ENCODE data around the gene HAUS7.

The HAUS7 gene

GRCh38 chrX:153499341-153499740 lies 29.0 kb upstream of the HAUS7 start:
- DNase-seq (ENCODE audit: low read depth), result no peak

- DNase-seq (ENCODE audit: low read depth), result no peak
Measured at GRCh38 chrX:153498453-153498852, 28.1 kb upstream of the HAUS7 start.

- DNase-seq (ENCODE audit: low read depth), result no peak
Measured at GRCh38 chrX:153496590-153496959, 26.2 kb upstream of the HAUS7 start.

DNA sequence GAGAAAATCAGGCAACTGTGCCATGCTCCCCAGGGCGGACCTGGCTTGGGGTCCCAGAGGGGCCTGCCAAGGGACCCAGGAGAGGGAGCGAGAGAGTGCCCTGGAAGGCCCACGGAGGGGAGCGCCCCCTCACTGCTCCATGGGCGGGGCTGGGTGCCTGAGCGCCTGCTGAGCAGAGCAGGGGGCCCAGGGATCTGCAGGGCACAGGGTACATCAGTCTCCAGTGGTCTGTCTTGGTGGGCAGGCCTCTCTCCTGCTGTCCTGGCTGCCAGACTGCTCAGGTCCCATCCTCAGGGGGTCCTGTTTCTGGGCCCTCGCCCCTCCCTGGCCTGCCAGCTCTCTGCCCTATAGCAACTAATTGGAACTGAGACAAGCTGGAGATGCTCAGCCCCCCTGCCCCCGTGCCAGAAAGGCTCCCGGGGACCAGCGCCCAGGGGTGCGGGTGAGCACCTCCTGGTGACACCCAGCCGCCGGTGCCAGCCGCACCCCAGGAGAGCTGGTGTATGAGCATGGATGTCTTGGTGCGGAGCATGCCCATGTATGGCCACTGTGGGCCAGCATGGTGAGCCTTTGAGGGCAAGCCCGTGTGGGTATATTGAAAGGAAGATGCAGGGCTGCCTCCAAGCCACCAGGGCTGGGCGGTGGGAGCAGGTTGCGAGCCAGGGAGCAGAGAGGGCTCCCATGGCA lies 25.7 kb upstream of the HAUS7 start:
- DNase-seq (ENCODE audit: low read depth), result no peak

DNA sequence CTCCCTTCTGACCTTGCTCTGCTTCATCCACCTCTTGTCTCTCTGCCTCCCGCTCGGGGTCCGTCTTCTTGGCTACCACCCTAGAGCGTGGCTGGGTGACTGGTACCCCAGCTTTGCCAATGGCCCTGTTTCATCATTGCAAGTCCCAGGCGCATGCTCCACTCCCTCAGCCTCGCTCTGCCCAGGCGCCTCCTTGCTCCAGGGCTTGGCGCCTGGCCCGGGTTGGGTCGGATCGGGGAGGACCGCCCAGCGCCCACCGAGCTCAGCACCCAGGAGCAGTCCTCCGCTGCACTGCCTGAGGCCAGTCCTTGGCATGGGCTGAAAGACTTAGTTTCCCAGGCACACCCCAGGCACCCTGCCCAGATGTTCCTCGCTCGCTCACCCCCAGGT lies 25.0 kb upstream of the HAUS7 start:
- no peak for DNase-seq (ENCODE audit: low read depth)

DNA sequence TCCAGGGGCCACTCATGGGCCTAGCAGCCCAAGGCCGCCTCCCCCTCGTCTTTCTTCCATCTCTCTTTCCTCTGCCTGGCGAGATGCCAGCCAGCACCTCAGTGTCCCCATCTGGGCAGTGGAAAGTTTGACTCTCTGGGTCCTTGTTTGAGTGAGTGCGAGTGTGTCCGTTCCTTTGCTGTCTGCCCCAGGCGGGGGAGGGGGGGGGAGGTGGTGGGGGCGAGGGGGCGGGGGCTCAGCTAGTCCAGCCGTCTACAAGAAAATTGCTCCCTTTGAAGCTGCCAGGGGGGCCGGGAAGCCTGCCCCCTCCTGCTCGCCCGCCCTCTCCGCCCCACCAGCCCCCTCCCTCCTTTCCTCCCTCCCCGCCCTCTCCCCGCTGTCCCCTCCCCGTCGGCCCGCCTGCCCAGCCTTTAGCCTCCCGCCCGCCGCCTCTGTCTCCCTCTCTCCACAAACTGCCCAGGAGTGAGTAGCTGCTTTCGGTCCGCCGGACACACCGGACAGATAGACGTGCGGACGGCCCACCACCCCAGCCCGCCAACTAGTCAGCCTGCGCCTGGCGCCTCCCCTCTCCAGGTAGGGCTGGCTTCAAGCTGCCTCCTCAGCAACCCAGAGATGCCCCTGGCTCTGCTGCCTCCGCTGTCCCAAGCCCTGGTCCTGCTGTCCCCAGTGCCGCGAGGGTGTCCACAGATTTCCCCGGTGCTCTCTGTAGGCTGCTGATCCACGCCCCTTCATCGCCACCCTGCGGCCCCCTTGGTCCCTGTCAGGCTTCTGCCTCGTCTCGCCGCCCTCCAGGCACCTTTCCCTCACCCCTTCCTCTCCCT lies 24.4 kb upstream of the HAUS7 start, which contains the start of gene BGN:
Gene BGN, plus strand, starts transcription at position 440 of the 821 bp plus-strand sequence. CDS start 9,652 bp downstream, outside the sequence.
- no peak for DNase-seq (ENCODE audit: low read depth)

DNA sequence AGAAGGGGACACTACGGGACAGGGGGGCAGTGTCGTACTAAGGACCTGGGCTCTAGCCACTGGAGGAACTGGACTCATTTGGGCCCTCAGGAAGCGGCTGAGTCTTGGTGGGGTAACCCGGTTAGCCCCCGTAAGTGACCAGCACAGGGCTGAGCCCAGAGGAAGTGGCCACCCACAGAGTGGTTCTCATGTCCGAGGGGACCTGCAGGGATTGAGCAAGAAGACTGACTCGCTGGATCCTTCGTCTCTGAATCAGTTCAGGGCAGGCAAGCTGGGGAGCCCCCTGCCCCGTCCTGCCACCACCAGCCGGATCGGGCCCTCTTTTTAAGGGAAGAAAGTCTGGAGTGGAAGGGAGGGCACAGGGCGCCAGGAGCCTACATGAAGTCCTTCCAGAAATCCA lies 23.7 kb upstream of the HAUS7 start:
- DNase-seq (ENCODE audit: low read depth), result no peak

DNA sequence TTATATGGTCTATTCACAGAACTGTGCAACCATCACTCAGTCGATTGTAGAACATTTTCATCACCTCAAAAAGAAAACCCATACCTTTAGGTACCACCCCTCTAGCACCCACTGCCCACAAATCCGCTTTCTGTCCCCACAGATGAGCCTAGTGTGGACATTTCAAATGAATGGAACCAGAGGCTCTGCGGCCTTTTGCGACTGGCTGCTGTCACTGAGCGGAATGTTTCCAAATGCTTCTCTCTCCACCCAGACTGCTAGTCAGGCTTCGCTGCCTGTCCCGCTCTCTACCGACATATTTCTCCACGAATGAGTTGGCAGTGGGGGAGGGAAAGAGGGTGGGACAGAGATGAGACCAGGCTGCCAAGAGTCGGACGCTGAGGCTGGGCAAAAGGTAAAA lies 22.7 kb upstream of the HAUS7 start:
- no peak for DNase-seq (ENCODE audit: low read depth)

GRCh38 chrX:153492543-153492942 lies 22.2 kb upstream of the HAUS7 start:
- DNase-seq (ENCODE audit: low read depth), result no peak

GRCh38 chrX:153491918-153492317 lies 21.5 kb upstream of the HAUS7 start:
- DNase-seq (ENCODE audit: low read depth), result no peak

- DNase-seq (ENCODE audit: low read depth), result no peak
Measured at GRCh38 chrX:153491351-153491914, 21.1 kb upstream of the HAUS7 start.

- DNase-seq (ENCODE audit: low read depth), result no peak
Measured at GRCh38 chrX:153490217-153490930, 20.0 kb upstream of the HAUS7 start.

DNA sequence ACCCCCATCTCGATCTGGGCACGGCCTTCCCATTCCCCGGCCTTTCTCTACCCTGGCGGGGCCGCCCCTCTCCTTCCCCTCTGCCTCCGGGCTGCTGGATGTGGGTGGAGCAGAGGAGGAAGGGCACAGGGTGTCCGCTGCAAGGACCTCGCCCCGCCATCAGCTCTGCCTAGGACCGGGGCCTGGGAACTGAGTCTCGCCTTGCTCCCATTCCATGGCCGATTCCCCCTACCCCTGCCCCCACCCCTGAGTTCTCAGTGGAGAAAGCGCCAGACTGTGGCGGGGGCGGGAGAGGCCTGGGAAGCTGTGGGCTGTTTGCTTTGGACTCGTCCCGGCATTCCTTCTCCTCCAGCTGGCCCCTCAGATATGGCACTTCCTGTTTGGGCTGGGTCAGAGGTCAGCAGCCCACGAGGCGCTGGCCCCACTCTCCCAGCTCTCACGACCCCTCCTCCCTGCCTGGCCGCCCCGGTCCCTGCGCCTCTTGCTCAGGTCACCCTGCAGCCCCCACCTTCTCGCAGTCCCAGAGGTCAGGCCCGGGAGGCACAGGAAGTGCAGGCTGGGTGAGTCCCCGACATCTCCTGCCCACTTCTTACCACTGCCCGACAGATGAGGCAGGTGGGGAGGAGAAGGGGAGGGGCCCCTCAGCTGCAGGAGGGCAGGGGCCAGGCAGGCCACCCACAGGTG lies 18.0 kb upstream of the HAUS7 start:
- DNase-seq (ENCODE audit: low read depth), result no peak

DNA sequence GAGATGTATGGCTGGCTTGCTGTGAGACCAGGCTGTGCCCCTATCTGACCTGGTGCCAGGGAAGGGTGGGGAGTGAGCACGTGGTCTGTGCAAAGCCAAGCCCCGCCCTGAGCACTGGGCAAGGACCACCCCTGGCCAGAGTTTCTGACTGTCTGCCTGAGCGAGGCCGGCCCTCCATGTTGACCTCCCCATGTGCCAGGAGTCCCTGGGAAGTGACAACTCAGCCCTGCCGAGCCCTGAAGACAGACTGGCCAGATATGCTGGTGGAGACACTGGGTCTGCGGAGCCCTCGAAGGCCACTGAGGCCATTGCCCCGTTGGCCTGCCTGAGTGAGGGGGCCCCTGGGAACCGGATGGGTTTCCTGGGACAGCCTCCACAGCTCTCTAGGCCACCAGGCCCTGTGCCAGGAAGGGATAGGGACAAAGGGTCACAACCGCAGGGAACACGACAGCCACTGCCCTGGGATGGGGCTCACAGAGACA lies 17.3 kb upstream of the HAUS7 start:
- no peak for DNase-seq (ENCODE audit: low read depth)

- DNase-seq (ENCODE audit: low read depth), result no peak
Measured at GRCh38 chrX:153486171-153486570, 15.8 kb upstream of the HAUS7 start.

DNA sequence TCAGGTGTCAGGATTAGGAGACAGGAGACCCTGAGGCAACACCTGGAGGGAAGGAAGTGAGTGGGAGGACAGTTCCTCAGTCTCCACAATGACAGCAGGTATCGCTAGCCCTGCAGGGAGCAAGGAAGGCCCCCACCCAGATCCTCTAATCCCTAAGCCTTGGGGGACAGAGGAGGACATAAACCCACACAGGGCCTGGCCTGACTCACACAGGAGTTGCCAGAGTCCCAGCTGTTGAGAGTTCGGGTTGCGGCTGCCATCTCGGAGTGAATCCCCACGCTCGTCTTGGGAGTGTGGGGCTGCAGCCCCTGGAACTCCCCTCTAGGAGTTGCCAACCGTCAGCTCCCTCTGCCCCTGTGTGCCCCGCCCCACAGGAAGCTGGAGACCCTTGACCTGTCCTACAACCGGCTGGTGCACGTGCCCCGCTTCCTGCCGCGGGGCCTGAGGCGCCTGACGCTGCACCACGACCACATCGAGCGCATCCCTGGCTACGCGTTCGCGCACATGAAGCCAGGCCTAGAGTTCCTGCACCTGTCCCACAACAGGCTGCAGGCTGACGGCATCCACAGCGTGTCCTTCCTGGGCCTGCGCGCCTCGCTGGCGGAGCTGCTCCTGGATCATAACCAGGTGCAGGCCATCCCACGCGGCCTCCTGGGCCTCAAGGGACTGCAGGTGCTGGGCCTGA lies 15.2 kb upstream of the HAUS7 start:
- DNase-seq (ENCODE audit: low read depth), result no peak

GRCh38 chrX:153482376-153483015 lies 12.1 kb upstream of the HAUS7 start:
- DNase-seq (ENCODE audit: low read depth), result no peak

- DNase-seq (ENCODE audit: low read depth), result no peak
Measured at GRCh38 chrX:153481043-153481442, 10.7 kb upstream of the HAUS7 start.

DNA sequence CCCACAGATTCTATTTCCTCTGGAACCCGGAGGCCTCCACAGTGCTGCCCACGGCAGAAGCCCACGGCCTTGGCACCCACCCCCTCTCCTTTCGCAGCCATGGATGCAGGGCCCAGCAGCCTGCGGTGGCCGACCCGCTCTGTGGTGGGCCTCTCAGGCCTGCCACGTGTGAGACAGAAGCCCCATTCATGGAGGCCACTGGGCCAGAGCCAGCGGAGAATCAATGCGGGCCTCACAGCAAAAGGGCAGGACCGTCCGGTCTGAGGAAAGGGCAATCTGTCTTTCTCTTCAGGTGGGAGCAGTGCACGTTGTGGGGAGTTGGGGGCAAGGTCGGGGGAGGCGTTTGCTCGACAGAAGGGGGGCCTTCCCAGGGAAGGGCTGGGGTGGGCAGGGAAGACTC lies 8.4 kb upstream of the HAUS7 start:
- DNase-seq (ENCODE audit: low read depth), result no peak

- DNase-seq (ENCODE audit: low read depth), result no peak
Measured at GRCh38 chrX:153477901-153478300, 7.5 kb upstream of the HAUS7 start.

DNA sequence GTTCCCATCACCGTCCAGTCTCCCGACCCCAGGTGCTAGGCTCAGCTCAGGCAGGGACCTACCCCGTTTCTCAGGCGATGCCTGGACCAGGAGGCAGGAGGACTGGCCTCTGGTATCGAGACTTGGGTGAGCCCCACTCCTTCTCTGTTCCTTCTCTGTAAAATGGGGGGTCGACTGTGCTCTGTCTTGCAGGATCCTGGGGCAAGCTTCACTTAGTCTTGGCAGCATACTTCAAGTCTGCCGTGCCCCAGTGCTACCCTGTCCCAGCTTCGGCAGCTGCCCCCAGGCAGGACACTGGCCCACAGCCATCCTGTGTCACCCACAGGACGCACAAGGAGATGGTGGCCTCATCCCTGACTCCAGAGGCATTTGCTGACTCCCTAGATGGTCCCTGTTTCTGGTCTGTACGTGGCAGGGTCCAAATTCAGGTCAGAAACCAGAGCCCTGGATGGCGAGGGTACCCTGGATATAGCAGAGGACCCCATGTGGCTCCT lies 7.0 kb upstream of the HAUS7 start:
- DNase-seq (ENCODE audit: low read depth), result no peak
